ENCODE measurements around the gene PTPN20.

The PTPN20 gene

GRCh38 chr10:47025253-47025539, 114.0 kb downstream of the PTPN20 start:
- no peak for DNase-seq (ENCODE audit: low read depth)
- no peak overlapping the region for H3K4me3 ChIP-seq (ENCODE audit: control insufficient read depth, low read depth, low read length)
- TF ChIP-seq, protein P1, sequence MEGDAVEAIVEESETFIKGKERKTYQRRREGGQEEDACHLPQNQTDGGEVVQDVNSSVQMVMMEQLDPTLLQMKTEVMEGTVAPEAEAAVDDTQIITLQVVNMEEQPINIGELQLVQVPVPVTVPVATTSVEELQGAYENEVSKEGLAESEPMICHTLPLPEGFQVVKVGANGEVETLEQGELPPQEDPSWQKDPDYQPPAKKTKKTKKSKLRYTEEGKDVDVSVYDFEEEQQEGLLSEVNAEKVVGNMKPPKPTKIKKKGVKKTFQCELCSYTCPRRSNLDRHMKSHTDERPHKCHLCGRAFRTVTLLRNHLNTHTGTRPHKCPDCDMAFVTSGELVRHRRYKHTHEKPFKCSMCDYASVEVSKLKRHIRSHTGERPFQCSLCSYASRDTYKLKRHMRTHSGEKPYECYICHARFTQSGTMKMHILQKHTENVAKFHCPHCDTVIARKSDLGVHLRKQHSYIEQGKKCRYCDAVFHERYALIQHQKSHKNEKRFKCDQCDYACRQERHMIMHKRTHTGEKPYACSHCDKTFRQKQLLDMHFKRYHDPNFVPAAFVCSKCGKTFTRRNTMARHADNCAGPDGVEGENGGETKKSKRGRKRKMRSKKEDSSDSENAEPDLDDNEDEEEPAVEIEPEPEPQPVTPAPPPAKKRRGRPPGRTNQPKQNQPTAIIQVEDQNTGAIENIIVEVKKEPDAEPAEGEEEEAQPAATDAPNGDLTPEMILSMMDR (IDR thresholded peaks at IDR 0.05; ENCODE audit: control insufficient read depth, insufficient read depth, low read depth, low read length, missing control alignments) = no peak

- no peak overlapping the region for H3K4me3 ChIP-seq (ENCODE audit: control insufficient read depth, low read depth, low read length)
- TF ChIP-seq, protein P1 (IDR thresholded peaks at IDR 0.05; ENCODE audit: control insufficient read depth, insufficient read depth, low read depth, low read length, missing control alignments) = no peak
- peak; percentile 47 for DNase-seq (ENCODE audit: low read depth)
These were observed 114.5 kb downstream of the PTPN20 start for GRCh38 chr10:47025540-47026300.

DNA sequence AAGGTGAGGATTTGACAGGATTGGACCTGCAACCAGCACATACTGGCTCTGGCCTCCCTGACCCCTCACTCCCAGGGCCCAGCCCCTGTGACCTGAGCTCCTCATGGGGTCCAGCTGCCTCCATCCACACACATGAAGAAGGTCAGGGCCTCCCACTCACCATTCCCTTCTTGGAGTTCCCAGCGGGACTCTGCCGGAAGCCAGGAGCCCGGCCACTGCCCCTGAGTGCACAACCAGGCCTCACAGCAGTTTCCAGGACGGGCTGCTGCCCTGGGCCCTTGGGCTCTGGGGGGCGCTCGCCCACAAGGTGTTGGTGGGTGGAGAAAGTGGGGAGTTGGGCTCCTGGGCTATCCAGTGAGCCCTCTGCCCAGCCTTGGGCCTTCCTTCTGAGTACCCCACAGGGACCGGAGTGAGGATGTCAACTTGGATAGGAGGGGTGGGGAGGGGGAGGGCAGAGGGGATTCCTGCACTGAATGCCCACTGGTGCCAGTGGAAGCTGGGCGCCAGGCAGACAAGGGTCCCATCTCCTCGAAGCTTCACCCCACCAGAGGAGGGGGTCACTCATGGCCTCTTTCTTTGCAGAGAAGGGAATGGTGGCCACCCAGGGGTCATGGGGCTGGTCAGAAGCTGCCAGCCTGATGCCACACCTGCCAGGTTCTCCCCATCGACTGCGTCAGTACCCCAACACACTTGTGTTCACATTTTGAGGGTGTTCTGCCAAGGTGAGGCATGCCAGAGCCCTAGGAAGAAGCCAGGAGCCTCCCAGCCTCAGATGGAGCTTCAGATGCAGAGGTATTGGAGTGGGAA, 115.3 kb downstream of the PTPN20 start:
- TF ChIP-seq, protein P1 (IDR thresholded peaks at IDR 0.05; ENCODE audit: control insufficient read depth, insufficient read depth, low read depth, low read length, missing control alignments) = no peak
- no peak for DNase-seq (ENCODE audit: low read depth)

GRCh38 chr10:47027108-47027783, 116.0 kb downstream of the PTPN20 start:
- H3K4me3 ChIP-seq (ENCODE audit: control insufficient read depth, low read depth, low read length) = no peak overlapping the region
- DNase-seq (ENCODE audit: low read depth) = no peak
- TF ChIP-seq, protein P1 (IDR thresholded peaks at IDR 0.05; ENCODE audit: control insufficient read depth, insufficient read depth, low read depth, low read length, missing control alignments) = no peak

More for the DNA sequence above, 115.3 kb downstream of the PTPN20 start:
- H3K4me3 ChIP-seq (ENCODE audit: control insufficient read depth, low read depth, low read length) = no peak overlapping the region

GRCh38 chr10:47027784-47028260, 116.6 kb downstream of the PTPN20 start:
- H3K4me3 ChIP-seq (ENCODE audit: control insufficient read depth, low read depth, low read length) = no peak overlapping the region
- DNase-seq (ENCODE audit: low read depth) = no peak
- TF ChIP-seq, protein P1 (IDR thresholded peaks at IDR 0.05; ENCODE audit: control insufficient read depth, insufficient read depth, low read depth, low read length, missing control alignments) = no peak

DNA sequence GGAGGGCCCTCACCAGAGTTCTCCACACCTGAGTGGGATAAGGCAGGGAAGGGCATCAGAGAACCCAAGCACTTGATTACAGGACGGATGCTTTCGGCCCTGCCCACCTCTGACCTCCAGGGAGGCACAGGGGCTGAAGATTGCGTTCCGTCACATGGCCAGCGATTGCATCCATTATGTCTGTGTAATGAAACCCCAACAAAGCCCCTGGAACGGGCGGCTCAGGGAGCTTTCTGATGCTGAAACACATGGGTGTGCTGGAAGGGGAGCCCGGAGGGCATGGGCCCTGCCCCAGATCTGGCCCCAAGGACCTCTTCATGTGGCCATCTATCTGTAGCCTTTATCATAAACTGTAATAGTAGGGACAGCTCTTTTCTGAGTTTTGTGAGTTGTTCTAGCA, 117.2 kb downstream of the PTPN20 start:
- no peak for DNase-seq (ENCODE audit: low read depth)
- TF ChIP-seq, protein P1 (IDR thresholded peaks at IDR 0.05; ENCODE audit: control insufficient read depth, insufficient read depth, low read depth, low read length, missing control alignments) = no peak
- H3K4me3 ChIP-seq (ENCODE audit: control insufficient read depth, low read depth, low read length) = no peak overlapping the region
